ENCODE data around the gene NRXN2. TPM values are rescaled to one million over a fixed set of nuclear protein-coding genes. Genes with fewer than 3 reads are reported as not detected.

Gene NRXN2
- total and polyA plus RNA-seq, 2 of the 13 experiments (the other 11 are each of a cell fraction or from before 2014, with no cell fraction given): not detected

DNA sequence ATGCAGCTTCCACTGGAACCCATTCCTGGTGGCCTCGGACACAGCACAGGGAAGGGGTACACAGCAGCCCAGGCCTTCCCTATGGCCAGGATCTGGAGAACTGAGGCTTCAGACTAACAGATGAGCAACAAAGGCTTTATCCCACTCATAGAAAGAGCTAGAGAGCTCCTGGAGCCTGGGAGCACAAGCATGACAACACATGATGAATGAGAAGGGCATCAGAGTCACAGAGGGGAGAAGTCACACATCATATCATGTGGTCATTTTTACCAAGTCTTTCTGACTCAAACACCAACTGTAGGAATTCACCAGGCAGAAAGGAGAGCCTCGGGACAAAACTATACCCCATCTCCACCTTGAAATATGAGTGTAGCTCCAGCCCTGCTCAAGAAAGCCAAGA lies 43.2 kb downstream of the NRXN2 start:
- Histone ChIP-seq H3K4me1 (ENCODE audit: insufficient read depth, low read length) (peaks cover 1% of the 10 kb centered on the region; the same call in 1 of the 2 replicates), H3K79me2 (ENCODE audit: insufficient read depth, low read length) (no peaks in the 10 kb centered on the region), H4K20me1 (ENCODE audit: insufficient read depth, low read length) (no peaks in the 10 kb centered on the region), H3K36me3 (replicated peaks in 1 of 2; ENCODE audit: control insufficient read depth in 1 of 2, insufficient read depth in 2 of 2, low read length in 2 of 2) (no peaks in the 10 kb centered on the region), H3K27ac (ENCODE audit: extremely low read length, insufficient read depth, low read length) (no peak overlapping the region), H3K27me3 (ENCODE audit: control insufficient read depth in 1 of 2, insufficient read depth in 2 of 2, low read length in 2 of 2) (peaks cover 9 to 68% of the 10 kb centered on the region in 2 experiments), H3K4me3 (replicated peaks in 1 of 3; ENCODE audit: insufficient read depth in 1 of 3, low read depth in 2 of 3, low read length in 3 of 3) (no peak overlapping the region), H3K4me2 (ENCODE audit: low read depth, low read length) (no peak overlapping the region), H3K9me3 (ENCODE audit: low read length) (no peaks in the 10 kb centered on the region), H3K9ac (ENCODE audit: insufficient read depth, low read depth, low read length) (no peak overlapping the region), H2AFZ (ENCODE audit: low read length) (no peak overlapping the region)
- ATAC-seq (no peak), DNase-seq (ENCODE audit: low spot score) (no peak), FAIRE-seq (no peak)
- intact Hi-C loops (cut with micrococcal nuclease; ENCODE audit: unreplicated experiment) (no loop called here), in situ Hi-C loops (cut with HindIII; ENCODE audit: extremely low pct_ligation_motif_present, low pct_unique_long_range_greater_than_20kb) (loop anchor here (5.0 kb wide), 1 partner anchor 57 kb away; no protein-coding TSS in a partner anchor)
- TF ChIP-seq, protein P1, sequence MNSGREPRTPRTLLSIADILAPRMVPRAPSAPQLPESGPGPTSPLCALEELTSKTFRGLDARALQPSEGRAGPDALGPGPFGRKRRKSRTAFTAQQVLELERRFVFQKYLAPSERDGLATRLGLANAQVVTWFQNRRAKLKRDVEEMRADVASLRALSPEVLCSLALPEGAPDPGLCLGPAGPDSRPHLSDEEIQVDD (CRISPR knock-in tag; IDR thresholded peaks at IDR 0.05; ENCODE audit: borderline replicate concordance): no peak
- TF ChIP-seq RAD21 (CRISPR knock-in tag; IDR thresholded peaks at IDR 0.05) (no peak), GMEB2 (CRISPR knock-in tag; IDR thresholded peaks at IDR 0.05; ENCODE audit: low read depth) (no peak), PHF20 (CRISPR knock-in tag; IDR thresholded peaks at IDR 0.05) (no peak), REL (CRISPR knock-in tag; conservative IDR thresholded peaks at IDR 0.05) (no peak), ZBTB49 (CRISPR knock-in tag; IDR thresholded peaks at IDR 0.05; ENCODE audit: borderline replicate concordance) (no peak), ZNF761 (CRISPR knock-in tag; conservative IDR thresholded peaks at IDR 0.05) (no peak), FOXK1 (CRISPR knock-in tag; IDR thresholded peaks at IDR 0.05; ENCODE audit: borderline replicate concordance, low read depth) (no peak), MBD4 (IDR thresholded peaks at IDR 0.05; ENCODE audit: borderline replicate concordance, low read length) (no peak), SMAD1 (CRISPR knock-in tag; IDR thresholded peaks at IDR 0.05; ENCODE audit: borderline replicate concordance, low read depth) (no peak)
- TF ChIP-seq, protein P2, sequence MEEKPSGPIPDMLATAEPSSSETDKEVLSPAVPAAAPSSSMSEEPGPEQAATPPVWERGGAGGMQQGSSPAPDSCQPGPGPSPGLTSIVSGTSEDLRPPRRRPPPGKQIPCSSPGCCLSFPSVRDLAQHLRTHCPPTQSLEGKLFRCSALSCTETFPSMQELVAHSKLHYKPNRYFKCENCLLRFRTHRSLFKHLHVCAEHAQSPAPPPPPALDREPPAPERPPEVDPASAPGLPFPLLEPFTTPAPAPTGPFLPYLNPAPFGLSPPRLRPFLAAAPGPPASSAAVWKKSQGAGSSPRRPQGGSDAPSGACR (CRISPR knock-in tag; IDR thresholded peaks at IDR 0.05): no peak
- TF ChIP-seq, protein P3, sequence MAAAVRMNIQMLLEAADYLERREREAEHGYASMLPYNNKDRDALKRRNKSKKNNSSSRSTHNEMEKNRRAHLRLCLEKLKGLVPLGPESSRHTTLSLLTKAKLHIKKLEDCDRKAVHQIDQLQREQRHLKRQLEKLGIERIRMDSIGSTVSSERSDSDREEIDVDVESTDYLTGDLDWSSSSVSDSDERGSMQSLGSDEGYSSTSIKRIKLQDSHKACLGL (CRISPR knock-in tag; IDR thresholded peaks at IDR 0.05): no peak
- CTCF ChIA-PET (ENCODE audit: low intra/inter-chr PET ratio, low total read pairs): no interaction called here
- POLR2A ChIA-PET: no interaction called here
- 0% methylated on average over 1 of the region's 2 CpGs for WGBS (ENCODE audit: low lambda C conversion rate)
- BruUV-seq (replicated peaks): no TSS peak
